Activated T-helper 1 cell treated with Interleukin-2 at 50 U/mL for 16 hours (primary cell): ENCODE results near the gene MAP2K2.
A peak's percentile ranks its signal among the peaks of the same experiment; 100 is the strongest.

Experiments
- DNase-seq: peaks from one replicate; pipeline ENCODE4 v3.0.0-alpha.2; 2020; ENCODE audit warnings: low read depth

The MAP2K2 gene

GRCh38 chr19:4060621-4061177 is 63.2 kb downstream of the MAP2K2 start:
- no peak for DNase-seq

GRCh38 chr19:4059891-4060620 is 63.9 kb downstream of the MAP2K2 start:
- DNase-seq: peak; percentile 52

DNA sequence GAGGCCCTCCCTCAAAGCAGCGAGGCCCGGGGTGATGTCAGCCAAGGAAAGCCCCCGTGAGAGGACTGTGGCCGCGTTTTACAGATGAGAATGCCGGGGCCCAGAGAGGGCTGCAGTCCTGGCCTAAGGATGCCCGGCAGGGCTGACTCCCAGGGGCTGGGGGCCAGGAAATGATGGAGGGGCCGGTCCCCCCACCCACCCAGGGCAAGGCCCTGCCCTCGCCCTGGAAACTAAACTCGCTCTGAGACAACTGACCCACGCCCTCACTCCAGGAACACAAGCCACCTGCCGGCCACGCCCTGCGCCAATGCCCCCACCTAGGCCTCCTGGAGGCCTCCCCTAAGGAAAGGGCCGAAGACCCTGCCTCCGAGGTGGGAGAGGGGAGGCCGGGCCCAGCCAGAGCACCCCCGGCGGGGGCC is 64.5 kb downstream of the MAP2K2 start:
- DNase-seq: no peak

- no peak for DNase-seq
These were observed 65.0 kb downstream of the MAP2K2 start for GRCh38 chr19:4058693-4059452.

- no peak for DNase-seq
These were observed 65.8 kb downstream of the MAP2K2 start for GRCh38 chr19:4057931-4058692.

DNA sequence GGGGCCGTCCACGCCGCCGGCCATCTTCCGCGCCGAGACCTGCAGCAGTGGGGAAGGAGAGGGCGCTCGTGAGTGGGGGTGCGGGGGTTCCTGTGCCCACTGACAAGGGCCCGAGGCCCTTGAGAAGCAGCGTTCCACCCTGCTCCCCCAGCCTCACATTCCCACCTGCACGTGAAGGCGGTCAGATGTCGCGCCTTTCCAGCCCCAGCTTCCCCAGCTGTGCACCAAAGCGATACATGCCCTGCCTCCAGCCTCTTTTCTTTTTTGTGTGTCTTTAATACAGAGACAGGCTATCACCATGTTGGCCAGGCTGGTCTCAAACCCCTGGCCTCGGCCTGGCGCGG is 68.7 kb downstream of the MAP2K2 start:
- no peak for DNase-seq

DNA sequence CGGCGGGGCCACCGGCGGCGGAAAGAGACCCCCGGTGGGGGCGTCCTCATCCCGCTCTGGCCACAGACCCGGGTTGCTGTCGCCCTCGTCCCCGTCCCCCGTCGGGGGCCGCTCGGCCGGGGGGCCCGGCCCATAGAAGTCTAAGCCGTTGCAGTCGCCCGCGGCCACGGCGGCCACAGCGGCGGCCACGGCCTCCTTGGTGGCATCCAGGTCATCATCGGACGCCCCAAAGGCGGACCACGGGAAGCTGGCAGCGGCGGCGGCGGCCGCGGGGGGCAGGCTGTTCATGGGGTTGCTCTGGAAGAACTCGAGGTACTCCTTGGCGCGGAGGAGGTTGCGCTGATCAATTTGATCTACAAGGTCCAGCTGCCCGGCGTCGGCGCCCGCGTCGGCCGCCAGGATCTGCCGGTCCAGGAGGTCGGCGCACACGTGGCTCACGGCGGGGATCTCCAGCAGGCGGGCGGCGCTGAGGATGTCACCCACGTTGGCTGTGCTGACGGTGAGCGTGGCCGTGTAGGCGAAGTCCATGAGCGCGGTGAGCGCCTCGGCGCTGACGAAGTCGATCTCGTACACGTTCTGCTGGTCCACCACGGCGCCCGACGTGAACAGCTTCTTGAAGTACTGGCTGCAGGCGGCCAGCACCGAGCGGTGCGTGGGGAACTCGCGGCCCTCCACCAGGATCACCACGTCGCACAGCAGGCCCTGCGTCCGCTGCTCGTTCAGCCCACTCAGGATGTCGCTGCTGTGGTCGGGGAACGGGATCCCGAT is 69.3 kb downstream of the MAP2K2 start:
- no peak for DNase-seq

- no peak for DNase-seq
These were observed 70.2 kb downstream of the MAP2K2 start for GRCh38 chr19:4053423-4054324.

- DNase-seq: no peak
These were observed 70.9 kb downstream of the MAP2K2 start for GRCh38 chr19:4052993-4053422.

GRCh38 chr19:4052114-4052992 is 71.6 kb downstream of the MAP2K2 start:
- DNase-seq: no peak

DNA sequence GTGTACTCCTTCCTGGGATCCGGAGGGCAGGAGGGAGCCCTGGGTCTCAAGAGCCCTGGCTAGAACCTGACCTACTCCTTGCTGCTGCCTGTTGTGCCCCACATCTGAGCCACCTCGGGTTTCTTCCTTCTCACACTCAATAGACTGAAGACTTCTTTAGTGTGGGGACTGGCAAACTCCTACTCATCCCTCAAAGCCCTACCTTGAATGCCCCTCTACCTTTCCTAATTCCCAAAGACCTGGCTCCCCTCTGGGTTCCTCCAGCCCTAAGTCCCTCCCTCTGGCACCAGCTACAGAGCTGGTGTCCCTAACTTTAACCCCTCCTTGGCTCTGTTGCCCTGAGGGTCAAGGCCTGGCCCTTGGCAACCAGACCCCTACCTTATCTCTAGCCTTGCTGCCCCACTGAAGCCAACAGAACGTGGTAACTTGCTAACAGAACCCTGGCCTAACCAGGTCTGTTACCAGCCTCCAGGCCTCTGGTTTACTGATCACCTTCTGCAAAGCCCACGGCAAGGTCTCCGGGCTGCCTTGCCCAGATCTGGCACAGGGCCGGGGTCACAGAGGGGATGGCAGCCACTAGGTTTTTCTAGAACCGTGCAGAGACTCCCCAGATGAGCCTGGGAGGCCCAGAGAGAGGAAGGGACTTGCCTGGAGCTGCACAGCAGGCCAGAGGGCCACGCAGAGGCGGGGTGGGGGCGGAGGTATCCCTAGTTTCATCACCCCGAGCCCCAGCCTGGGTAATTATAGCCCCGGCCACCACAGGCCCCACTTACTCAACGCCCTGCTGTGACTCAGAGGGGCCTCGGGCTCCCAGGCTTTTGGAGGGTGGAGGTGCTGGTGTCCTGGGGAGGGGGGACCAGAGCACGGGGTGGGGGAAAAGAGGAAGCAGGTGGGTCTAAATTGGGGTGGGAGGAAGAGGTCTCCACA is 72.5 kb downstream of the MAP2K2 start:
- DNase-seq: no peak

- no peak for DNase-seq
These were observed 74.5 kb downstream of the MAP2K2 start for GRCh38 chr19:4049432-4049831.

DNA sequence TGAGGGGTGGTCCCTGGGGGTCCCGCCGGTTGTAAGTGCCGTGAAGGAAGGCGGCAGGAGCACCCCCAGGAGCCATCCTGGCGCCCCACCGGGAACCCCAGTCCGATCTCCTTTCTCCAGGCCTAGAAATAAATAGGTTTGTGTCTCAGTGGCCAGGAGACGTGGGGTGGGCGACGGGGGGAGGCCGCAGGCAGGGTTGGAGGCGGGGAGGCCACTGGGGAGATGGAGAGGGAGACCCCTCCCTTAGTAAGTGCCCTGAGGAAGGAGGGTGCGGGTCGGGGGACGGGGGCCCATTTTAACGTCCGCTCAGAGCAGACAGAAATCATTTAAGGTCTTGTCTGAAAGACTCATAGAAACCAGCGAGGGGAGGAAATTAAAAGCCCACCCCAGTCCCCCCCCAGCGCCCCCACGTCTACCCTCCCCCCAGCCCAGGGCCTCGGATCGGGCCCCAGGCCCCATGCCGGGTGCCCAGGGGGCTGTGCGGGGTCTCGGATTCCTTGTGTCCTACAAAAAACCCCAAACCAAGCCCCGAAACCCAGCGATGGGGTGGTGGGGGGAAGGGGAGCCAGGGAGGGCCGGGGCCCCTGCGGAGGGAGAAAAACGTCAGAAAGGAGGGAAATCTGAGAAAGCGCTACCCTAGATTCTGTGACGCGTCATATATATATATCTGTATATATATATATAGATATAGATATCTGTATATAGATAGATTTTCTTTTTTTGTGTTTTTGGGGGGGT is 76.8 kb downstream of the MAP2K2 start:
- no peak for DNase-seq

- DNase-seq: no peak
These were observed 77.6 kb downstream of the MAP2K2 start for GRCh38 chr19:4046362-4046691.

GRCh38 chr19:4045597-4046361 is 78.1 kb downstream of the MAP2K2 start:
- DNase-seq: no peak

- no peak for DNase-seq
These were observed 78.9 kb downstream of the MAP2K2 start for GRCh38 chr19:4044990-4045465.
